Activated gamma-delta T cell (primary cell): ENCODE measurements around the gene METTL26.
A peak's percentile ranks its signal among the peaks of the same experiment; 100 is the strongest.

Experiments used
- DNase-seq: peaks from one replicate; lab custom pipeline; 2025; lab: John Stamatoyannopoulos, UW
- total RNA-seq, 2 donors: gene quantifications; one replicate each; lab custom pipeline; 2026; lab: John Stamatoyannopoulos, UW

METTL26 gene
- total RNA-seq, result 30.5 to 32.6 reads per million in 2 donors

DNA sequence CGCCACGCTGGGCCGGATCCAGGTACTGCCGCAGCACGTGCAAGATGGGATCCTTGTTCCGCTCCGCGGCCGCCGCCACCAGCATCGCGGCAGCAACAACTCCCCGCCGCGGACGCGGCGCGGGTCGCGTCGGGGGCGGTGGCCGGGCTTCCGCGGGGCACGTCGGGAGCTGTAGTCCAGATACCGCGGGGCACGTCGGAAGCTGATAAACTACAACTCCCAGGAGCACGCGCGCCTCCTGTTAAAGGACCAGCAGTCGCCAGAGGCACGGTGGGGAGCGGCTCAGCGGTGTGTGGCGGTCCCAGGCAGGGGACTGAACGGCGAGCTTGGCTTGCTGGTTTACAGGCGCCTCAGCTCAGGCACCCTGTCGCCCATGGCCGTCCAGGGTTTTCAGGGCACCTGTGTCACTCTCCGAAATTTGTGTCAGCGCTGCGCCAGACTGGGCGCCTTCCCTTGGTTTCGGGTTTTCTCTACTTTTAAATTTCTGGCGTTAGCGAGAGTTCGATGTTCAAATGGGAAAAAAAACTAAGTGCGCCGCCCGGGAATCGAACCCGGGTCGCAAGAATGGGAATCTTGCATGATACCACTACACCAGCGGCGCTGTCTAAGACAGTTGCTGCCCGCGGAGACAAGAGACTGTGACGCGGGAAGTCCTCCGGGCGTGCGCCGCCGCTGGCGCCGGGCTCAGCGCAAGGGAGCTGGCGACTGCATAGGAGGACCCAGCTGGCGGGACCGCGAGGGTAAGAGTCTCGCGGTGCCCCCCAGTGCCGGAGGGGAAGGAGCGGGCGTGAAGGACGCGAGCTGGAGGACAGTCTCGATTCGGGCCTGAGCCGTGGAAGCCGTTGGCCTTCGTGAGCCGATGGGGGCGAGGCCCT lies at the start of gene METTL26:
TSS of gene METTL26 (minus strand) at position 100 of the 875 bp plus-strand sequence. CDS start at position 85, 15 bp downstream.
- DNase-seq, result peak; percentile 83

GRCh38 chr16:684961-685696 lies 49.0 kb upstream of the METTL26 start:
- no peak for DNase-seq

- peak; percentile 94 for DNase-seq
These were observed 48.1 kb upstream of the METTL26 start, which contains the start of gene JMJD8 for GRCh38 chr16:684071-684794. JMJD8 (minus strand) TSS chr16:684334; CDS start chr16:684319, 15 bp downstream.

DNA sequence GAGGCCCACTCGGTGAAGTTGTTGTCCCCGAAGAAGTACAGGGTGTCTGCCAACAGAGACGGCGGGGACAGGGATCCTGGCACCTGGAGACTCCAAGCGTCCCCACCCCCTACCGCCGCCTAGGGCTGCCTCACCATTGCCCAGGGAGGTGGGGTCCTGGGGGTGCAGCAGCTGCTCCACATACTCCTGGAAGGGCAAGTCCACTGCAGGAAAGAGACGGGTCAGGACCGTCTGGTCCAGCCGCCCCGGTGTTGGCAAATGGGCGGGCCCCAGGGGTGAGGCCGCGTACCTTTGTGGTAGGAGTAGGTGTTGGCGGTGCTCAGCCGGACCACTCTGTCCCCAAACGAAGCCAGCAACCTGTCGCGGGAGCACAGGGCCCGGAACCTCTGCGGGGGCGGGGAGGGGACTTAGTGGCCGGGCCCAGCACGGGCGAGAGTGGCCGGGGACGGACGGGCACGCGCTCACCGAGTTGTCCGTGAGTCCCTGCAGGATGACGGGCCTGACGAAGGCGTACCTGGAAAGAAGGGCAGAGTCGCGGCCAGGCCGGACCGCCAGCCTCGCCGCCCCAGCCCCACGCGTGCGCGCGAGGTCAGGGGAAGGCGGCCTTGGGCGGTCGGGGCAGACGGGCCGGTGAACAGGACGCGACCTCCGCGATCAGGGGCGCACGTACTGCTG lies 47.4 kb upstream of the METTL26 start:
- DNase-seq, result no peak

DNA sequence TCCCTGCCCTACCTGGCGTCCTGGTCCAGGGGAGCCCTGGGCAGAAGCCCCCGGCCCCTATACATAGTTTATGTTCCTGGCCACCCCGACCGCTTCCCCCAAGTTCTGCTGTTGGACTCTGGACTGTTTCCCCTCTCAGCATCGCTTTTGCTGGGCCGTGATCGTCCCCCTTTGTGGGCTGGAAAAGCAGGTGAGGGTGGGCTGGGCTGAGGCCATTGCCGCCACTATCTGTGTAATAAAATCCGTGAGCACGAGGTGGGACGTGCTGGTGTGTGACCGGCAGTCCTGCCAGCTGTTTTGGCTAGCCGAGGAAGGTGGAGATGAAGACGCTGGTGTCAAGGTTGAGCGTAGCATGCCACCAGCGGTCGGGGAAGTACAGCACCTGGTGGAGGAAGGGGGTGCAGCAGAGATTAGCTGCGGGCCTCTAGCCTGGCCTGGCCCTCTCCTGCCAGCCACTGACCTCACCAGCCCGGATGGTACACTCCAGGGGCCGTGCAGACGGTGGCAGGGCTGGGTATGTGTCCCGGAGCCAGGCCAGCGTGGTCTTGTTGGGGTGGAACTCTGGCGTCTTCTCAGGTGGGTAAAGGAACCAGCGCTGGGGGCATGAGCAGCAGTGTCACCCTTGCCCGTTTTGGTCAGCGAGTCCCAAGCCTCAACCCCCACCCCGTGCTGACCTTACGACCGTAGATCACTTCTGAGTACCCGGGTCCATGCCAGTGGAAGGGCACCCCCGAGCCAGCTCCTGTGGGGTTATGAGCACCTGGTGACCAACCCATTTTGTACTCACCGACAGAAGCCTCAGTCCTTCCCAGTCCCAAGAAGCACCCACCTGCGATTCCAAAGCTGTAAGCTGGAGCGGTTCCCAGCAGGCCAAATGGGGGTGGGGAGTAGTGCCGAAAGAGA lies 46.6 kb upstream of the METTL26 start:
- no peak for DNase-seq

DNA sequence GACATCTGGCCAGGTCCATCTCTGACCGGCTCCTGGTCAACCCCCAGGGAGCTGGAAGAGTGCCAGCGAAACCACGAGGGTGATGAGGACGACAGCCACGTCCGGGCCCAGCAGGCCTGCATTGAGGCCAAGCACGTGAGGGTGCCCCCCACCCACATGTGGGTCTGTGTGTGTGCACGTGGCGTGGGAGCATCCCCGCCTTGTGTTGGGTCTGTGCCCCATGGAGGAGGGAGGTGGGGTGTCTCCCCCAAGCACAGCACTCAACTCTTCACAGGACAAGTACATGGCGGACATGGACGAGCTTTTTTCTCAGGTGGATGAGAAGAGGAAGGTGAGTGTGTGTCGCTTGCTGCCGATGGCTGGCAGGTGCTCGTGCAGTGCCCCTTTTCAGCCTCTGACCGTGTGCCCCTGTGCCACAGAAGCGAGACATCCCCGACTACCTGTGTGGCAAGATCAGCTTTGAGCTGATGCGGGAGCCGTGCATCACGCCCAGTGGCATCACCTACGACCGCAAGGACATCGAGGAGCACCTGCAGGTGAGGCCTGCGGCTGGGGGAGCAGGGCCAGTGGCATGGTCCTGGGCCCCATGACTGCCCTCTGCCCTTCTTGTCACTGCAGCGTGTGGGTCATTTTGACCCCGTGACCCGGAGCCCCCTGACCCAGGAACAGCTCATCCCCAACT lies 45.8 kb upstream of the METTL26 start:
- DNase-seq, result no peak

GRCh38 chr16:680967-681745 lies 45.1 kb upstream of the METTL26 start:
- no peak for DNase-seq

- no peak for DNase-seq
These were observed 44.5 kb upstream of the METTL26 start for GRCh38 chr16:680625-680945.

GRCh38 chr16:679814-680624 lies 43.9 kb upstream of the METTL26 start, which contains the start of gene STUB1:
STUB1 (plus strand) TSS chr16:680410; CDS start chr16:680526, 116 bp downstream.
- DNase-seq, result peak; percentile 87

GRCh38 chr16:678858-679813 lies 43.0 kb upstream of the METTL26 start:
- no peak for DNase-seq

GRCh38 chr16:678209-678857 lies 42.2 kb upstream of the METTL26 start:
- DNase-seq, result no peak

DNA sequence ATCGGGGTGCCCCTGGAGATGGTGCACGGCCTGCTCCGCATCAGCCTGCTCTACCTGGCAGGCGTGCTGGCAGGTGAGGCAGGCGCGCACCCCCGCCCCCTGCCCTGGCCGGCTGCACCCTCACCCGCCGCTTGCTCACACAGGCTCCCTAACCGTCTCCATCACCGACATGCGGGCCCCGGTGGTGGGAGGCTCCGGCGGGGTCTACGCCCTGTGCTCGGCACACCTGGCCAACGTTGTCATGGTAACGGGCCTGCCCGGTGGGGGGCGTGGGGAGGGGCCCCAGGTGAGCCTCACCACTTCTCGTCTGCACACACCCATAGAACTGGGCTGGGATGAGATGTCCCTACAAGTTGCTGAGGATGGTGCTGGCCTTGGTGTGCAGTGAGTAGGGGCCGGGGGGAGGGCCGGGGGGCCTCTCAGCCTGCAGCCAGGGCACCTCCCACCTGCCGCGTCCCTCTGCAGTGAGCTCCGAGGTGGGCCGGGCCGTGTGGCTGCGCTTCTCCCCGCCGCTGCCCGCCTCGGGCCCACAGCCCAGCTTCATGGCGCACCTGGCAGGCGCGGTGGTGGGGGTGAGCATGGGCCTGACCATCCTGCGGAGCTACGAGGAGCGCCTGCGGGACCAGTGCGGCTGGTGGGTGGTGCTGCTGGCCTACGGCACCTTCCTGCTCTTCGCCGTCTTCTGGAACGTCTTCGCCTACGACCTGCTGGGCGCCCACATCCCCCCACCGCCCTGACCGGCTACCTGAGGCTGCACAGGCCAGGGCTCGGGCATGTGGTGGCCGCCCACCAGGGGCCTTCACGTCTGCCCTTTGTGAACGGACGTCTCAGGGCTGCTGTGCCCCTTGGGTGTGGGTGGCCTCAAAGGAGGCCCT lies 41.4 kb upstream of the METTL26 start:
- no peak for DNase-seq

DNA sequence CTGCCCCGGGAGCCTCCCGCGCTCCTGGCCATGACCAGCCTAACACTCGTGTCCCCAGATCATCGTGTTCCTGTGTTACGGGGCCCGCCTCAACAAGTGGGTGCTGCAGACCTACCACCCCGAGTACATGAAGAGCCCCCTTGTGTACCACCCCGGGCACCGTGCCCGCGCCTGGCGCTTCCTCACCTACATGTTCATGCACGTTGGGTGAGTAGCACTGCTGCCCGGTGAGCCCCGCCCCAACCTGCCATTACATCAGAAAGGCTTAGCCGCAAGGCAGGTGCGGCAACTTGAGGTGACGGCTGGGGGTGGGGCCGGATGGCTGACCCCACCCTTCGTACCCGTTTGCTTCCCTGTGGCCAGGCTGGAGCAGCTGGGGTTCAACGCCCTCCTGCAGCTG lies 40.8 kb upstream of the METTL26 start:
- DNase-seq, result no peak

- no peak for DNase-seq
These were observed 40.4 kb upstream of the METTL26 start for GRCh38 chr16:676565-676902.

- no peak for DNase-seq
These were observed 39.9 kb upstream of the METTL26 start for GRCh38 chr16:675884-676564.
